HG02798 (cell line): ENCODE results near the gene C22orf23.

ENCODE experiments used
- ATAC-seq: cut with Tn5 transposase; IDR thresholded peaks from one replicate; pipeline ENCODE4 v1.9.1; 2021; ENCODE audit warnings: mild to moderate bottlenecking; ENCODE audit not compliant: unreplicated experiment, poor library complexity

C22orf23 gene

DNA sequence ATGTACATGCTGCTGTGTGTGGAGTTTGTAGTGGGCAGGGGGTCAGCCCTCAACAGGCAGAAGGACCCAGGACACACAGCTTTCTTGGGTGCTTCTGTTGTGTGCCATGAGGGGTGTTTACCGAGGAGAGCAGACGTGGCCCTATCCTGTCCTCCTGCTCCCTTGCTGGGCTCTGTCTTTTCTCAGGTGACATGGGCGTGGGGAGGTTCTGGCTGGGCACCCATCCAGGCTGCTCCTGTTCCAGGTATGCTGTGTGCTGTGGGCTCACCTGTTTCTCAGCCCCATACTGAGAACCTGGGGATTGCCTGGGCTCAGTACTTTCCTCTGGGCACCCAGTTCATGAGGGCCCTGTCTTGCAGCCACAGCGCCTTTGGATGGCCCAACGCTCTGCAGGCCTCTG lies 24.0 kb downstream of the C22orf23 start:
- no peak for ATAC-seq

GRCh38 chr22:37927637-37927936 lies 25.8 kb downstream of the C22orf23 start:
- ATAC-seq: no peak

DNA sequence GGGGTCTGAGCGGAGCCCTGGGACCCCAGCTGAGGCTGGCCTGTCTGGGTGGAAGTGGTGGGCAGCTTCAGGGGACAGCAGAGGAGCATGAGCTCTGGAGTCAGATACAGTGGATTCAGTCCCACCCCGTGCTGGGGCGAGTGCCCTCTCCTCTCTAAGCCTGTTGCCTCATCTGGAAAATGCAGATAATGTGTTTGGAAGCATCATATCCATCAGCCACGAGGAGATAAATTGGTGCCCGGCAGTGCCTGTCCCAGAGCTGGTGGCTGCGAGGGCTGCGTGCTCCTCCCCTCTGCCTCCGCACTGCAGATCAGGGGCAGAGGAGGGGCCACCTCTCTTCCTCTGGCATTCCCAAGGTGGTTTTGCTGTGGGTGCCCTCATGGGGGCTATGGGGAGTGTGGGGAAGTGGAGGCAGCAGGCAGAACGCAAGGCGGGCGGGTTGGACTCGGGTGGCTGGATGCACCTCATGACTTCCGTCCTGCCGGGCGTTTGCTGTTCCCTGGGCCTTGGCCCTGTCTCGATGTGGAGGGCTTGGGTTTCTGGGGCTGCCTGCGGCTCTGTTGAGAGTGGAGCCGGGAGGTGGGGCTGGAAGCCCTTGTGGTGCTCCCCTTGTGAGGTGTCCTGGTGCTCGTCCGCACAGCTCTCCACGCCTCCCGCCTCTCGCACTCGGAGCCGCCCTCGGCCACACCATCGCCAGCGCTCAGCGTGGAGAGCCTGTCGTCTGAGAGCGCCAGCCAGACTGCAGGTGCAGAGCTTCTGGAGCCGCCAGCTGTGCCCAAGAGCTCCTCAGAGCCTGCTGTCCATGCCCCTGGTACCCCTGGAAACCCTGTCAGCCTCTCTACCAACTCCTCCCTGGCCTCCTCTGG lies 26.4 kb downstream of the C22orf23 start:
- ATAC-seq: no peak

GRCh38 chr22:37926358-37926757 lies 27.0 kb downstream of the C22orf23 start:
- ATAC-seq: no peak

- ATAC-seq: no peak
These were observed 27.6 kb downstream of the C22orf23 start for GRCh38 chr22:37925767-37926166.

DNA sequence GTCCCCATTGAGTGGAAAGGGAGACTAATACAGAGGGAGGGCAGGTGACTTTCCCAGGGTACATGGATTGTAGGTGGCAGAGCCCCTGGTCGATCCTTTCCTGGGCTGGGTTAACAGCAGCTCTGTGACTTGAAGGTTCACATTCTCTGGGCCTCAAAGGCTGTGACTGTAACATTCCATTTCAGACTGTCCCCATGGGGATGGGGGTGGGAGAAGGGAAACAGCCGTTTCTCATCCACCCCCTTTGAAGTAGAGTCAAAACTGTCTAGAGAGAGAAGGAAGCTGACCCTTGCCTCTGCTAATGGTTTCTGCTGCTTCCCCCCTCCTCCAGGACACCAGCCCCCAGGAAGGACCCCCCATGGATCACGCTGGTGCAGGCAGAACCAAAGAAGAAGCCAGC lies 28.1 kb downstream of the C22orf23 start:
- ATAC-seq: no peak

DNA sequence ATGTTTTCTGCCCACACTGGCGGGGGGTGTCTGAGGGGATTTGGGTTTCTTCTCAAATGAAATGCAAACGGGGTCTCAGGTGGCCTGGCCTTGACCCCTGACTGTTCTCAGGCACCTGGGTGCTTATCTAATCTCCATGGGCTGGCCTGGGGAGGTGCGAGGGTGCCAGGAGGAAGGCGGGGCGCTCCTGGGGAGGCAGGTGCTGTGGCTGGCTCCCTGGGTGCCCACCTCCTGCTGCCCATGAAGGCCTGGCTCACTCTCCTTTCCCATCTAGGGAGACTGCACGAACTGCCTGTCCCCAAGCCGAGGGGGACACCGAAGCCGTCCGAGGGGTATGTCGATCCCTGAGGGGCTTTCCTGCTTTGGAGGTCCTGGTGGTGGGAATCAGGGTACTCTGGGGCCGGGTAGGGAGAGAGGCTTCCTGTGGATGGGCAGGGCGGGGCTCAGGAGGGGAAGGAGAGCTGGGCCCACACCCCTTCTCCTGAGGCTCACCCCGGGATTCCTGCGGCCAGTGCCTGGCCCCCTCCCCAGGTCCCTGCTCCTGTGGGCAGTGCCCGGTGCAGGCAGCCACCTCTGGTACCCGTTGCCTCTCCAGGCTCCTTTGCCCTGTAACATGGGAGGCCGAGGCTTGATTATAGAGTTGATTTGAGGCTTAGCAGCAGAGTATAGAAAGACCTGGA lies 28.9 kb downstream of the C22orf23 start:
- ATAC-seq: no peak

- no peak for ATAC-seq
These were observed 29.5 kb downstream of the C22orf23 start for GRCh38 chr22:37923927-37924326.

DNA sequence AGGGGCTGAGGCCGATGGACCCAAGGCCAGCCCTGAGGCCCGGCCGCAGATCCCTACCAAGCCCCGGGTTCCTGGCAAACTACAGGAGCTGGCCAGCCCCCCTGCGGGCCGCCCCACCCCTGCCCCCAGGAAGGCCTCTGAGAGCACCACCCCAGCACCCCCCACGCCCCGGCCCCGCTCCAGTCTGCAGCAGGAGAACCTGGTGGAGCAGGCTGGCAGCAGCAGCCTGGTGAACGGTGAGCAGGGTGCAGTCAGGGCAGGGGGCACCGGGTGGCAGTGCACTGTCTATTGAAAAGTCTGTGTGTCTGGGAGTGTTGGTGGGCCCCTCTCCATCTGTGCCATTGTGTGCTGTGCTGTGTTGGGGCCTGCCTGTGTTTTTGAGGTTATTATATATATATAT lies 31.2 kb downstream of the C22orf23 start:
- ATAC-seq: no peak

DNA sequence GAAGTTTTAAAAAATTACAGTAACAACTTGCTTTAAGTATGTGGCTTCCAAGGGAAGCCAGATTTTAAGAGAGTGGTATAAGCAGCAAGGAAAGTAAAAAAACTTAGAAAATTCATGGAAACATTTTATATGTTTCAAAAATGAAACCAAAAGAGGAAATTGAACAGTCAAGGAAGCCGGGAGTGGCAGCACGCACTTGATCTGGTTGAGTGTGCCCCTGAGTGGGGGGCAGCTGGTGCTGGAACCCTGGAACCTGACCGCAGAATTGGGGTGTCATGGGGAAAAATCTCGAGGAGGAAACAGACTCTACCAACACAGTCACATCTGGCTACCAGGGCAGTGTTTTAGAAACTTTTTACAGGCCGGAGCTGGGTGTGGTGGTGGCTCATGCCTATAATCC lies 33.3 kb downstream of the C22orf23 start:
- ATAC-seq: no peak

DNA sequence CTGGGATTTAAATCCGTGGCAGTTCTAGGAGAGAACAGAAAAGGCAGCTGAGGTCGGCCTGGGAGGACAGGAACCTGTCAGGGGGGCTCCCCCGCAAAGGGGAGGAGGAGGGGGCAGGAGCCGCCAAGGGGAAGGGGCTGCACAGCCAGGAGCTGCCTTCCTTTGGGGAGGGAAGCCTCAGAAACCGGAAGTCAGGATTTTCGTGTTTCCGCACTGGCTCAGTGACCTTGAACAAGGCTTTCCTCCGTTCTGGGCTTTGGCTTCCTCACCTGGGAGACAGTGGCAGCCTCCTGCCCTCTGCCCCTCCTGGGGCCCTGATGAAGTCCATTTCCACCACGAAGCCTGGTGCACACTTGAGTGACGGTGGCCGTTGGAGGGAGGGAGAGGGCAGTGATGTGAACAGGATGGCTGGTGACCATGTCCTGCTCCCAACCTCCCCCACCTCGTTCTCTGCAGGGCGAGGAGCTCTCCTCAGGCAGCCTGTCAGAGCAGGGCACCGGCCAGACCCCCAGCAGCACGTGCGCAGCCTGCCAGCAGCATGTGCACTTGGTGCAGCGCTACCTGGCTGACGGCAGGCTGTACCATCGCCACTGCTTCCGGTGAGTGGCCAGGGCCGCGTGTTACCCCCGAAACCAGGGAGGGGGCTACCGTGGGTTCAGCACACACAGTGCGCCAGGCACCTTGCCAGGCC lies 34.7 kb downstream of the C22orf23 start:
- no peak for ATAC-seq

GRCh38 chr22:37917874-37918548 lies 35.4 kb downstream of the C22orf23 start:
- ATAC-seq: no peak

- no peak for ATAC-seq
These were observed 37.1 kb downstream of the C22orf23 start for GRCh38 chr22:37916311-37916710.

DNA sequence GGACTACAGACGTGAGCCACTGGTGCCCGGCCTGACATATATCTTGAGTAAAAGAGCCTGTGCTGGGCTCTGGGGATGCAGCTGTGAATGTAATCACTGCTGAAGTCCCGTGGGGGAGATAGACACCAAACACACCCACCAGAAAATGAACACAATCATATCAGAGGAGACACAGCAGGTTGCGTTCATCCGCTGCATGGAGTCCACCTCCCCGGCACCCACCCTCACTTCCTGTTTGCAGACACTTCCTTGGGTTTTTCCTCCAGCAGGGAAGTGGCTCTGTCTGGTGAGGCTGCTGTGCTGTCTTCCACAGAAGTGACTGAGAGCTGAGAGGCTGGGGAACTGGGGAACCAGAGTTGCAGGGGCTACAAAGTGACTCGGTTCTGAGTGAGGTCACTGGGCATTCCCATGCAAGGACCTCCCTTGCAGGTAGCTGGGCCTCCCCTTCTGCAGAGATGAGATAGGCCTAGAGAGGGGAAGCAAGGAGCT lies 40.1 kb downstream of the C22orf23 start:
- ATAC-seq: no peak

GRCh38 chr22:37912171-37912570 lies 41.2 kb downstream of the C22orf23 start:
- ATAC-seq: no peak

DNA sequence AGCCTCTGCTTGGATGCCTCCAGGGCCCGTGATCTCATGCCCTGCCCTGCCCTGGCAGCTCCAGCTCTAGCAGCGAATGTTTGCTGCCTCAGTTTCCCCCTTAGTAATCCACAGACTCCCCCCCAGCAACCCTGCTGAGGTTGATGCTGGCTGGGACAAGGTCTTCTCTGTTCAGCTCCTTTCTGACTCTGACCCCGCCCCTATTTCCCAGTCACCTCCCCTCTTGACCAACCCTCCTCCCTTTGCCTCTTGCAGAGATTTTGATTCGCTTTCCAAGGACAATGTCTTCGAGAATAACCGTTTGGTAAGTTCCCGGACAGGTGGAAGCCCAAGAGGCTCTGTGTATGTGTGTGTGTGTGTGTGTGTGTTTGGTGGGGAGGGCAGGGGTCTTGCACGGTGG lies 41.7 kb downstream of the C22orf23 start:
- no peak for ATAC-seq

DNA sequence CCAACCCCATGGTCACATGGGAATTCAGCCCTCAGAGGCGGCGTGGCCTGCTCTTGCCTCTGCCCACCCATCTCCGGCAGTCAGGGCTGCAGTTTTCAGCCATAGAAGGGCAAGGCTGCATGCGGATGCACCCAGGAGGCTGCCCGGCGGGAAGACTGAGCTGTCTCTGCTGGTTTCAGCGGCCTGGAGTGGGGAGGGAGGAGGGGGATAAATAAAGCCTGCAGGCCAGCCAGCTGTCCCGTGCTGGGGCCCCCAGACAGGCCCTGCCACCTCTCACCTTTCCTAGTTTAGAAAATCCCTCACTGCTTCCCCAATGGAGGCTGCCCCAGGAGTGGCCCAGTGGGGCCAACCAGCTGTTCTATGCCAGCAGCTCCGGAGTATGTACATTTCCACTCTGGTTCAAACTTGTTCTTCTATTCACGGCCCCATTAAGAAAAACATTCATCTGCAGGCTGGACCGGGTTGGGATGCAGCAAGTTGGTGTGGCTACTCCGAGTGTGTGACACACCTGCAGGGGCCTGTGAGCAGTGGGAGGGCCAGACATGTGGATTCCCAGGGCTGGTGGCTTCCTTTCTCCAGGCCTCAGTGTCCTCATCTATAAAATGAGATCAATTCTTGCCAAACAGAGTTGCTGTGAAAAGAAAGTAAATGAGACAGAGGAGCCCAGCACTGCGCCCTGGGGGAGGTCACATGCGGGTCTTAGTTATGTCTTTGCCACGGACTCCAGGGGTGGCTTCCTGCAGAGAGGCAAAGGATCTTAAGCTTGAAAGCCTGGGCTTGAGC lies 42.3 kb downstream of the C22orf23 start:
- ATAC-seq: no peak

GRCh38 chr22:37909766-37910165 lies 43.6 kb downstream of the C22orf23 start:
- ATAC-seq: no peak

DNA sequence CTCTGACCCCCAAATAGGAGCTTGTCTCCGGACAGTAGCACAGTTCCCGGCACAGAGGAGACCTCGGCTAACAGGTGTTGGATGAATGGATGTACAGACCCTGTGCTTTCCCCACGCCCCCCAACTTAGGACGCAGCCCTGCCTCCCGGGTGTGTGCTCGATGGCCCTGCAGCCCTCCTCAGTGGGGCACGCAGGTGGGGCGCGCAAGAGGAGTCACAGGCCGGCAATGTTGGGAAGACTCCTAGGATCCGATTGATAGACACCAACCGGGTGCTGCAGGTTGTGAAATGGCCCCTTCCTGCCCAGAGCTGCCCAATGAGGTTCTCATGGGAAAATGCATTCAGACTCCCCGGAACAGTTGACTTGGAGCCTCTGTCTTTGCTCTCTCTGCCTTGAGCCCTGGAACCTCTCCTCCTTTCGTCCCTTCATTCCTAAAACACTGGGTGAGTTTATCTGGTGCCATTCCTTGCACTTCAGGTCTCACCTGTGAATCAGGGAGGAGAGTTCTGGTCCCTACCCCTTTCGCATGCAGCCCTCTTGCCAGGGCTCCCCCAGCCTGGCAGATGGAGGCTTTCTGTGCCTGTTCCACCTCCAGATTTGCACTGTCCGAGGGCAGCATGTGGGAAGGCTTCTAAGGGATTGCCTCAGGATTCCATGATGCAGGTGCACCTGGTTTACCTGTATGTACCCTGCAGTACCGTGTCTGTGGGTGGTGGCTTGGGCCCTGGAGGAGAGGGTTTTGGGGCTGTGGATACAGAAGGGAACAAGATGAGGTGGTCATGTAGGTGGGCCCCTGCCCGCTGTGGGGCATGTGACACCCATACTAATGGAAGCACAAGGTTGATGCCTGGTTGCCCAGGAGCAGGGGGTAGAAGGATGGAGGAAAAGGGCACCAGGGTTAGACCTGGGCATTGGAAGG lies 46.1 kb downstream of the C22orf23 start:
- ATAC-seq: no peak
